Adipocyte (in vitro differentiated cells): ENCODE measurements around the gene CARD11.

Experiments used
- DNase-seq: peaks from one replicate; pipeline ENCODE4 v3.0.0-alpha.2; 2015; ENCODE audit warnings: low read depth
- H3K27me3 ChIP-seq: replicated peaks from 2 replicates; pipeline ENCODE4 v1.7.0; 2013; ENCODE audit warnings: mild to moderate bottlenecking, low read length, moderate library complexity; ENCODE audit not compliant: control insufficient read depth, insufficient read depth
- H3K36me3 ChIP-seq: 2 replicates; pipeline ENCODE4 v1.7.0; 2013; ENCODE audit warnings: low read length, mild to moderate bottlenecking, moderate library complexity; ENCODE audit not compliant: control insufficient read depth, insufficient read depth, severe bottlenecking
- H3K4me1 ChIP-seq: 2 replicates; pipeline ENCODE4 v1.7.0; 2013; ENCODE audit warnings: mild to moderate bottlenecking, low read length, moderate library complexity; ENCODE audit not compliant: control insufficient read depth, insufficient read depth
- H3K4me3 ChIP-seq: 2 replicates; pipeline ENCODE4 v1.7.0; 2013; ENCODE audit warnings: mild to moderate bottlenecking, low read length, moderate library complexity
- H3K9ac ChIP-seq: 2 replicates; pipeline ENCODE4 v1.7.0; 2013; ENCODE audit warnings: mild to moderate bottlenecking, low read length, moderate library complexity
- H3K9me3 ChIP-seq: 2 replicates; pipeline ENCODE4 v1.7.0; 2013; ENCODE audit warnings: mild to moderate bottlenecking, low read length, moderate library complexity; ENCODE audit not compliant: control insufficient read depth

CARD11 gene

GRCh38 chr7:3019801-3020200, 23.9 kb downstream of the CARD11 start:
- no peak overlapping the region for H3K4me3 ChIP-seq

GRCh38 chr7:3013975-3014792, 29.5 kb downstream of the CARD11 start:
- H3K4me3 ChIP-seq: no peak overlapping the region
- H3K27me3 ChIP-seq: no peaks in the 10 kb centered on the region
- no peaks in the 10 kb centered on the region for H3K36me3 ChIP-seq
- H3K9me3 ChIP-seq: peaks cover 9% of the 10 kb centered on the region
- H3K9ac ChIP-seq: no peak overlapping the region
- H3K4me1 ChIP-seq: no peaks in the 10 kb centered on the region
- no peak for DNase-seq

More at GRCh38 chr7:3019801-3020200, 23.9 kb downstream of the CARD11 start:
- Histone ChIP-seq H3K36me3 (no peaks in the 10 kb centered on the region), H3K27me3 (no peaks in the 10 kb centered on the region), H3K9ac (no peak overlapping the region), H3K4me1 (no peaks in the 10 kb centered on the region), H3K9me3 (peaks cover 8% of the 10 kb centered on the region)
- no peak for DNase-seq

GRCh38 chr7:3011211-3011852, 32.3 kb downstream of the CARD11 start:
- DNase-seq: no peak
- Histone ChIP-seq H3K4me3 (no peak overlapping the region), H3K4me1 (no peaks in the 10 kb centered on the region)

DNA sequence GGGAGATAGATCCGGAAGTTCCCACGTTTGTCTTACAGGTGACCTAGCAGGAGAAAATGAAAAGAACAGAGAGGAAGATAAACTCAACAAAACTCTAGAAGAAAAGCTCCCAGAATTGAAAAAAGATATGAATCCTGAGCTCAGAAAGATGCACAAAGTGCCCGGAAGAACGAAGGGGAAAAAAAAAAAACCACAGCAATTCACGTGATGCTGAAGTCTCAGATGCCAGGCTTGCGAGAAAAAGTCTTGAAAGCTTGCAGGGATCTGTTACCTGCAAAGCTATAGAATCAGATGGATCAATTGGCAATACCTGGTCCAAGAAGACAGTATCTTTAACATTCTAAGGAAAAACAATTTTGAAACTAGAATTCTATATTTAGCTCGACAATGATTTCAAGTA, 33.5 kb downstream of the CARD11 start:
- no peak overlapping the region for H3K9ac ChIP-seq
- no peak for DNase-seq

More at GRCh38 chr7:3011211-3011852, 32.3 kb downstream of the CARD11 start:
- Histone ChIP-seq H3K9ac (no peak overlapping the region), H3K27me3 (no peaks in the 10 kb centered on the region), H3K9me3 (peaks cover 9% of the 10 kb centered on the region), H3K36me3 (no peaks in the 10 kb centered on the region)

GRCh38 chr7:3009086-3009485, 34.6 kb downstream of the CARD11 start:
- Histone ChIP-seq H3K4me1 (no peaks in the 10 kb centered on the region), H3K9me3 (peaks cover 9% of the 10 kb centered on the region), H3K36me3 (no peaks in the 10 kb centered on the region), H3K27me3 (no peaks in the 10 kb centered on the region), H3K4me3 (no peak overlapping the region), H3K9ac (no peak overlapping the region)
- no peak for DNase-seq

More for the DNA sequence above, 33.5 kb downstream of the CARD11 start:
- Histone ChIP-seq H3K36me3 (no peaks in the 10 kb centered on the region), H3K4me1 (no peaks in the 10 kb centered on the region), H3K4me3 (no peak overlapping the region), H3K9me3 (peaks cover 9% of the 10 kb centered on the region), H3K27me3 (no peaks in the 10 kb centered on the region)

DNA sequence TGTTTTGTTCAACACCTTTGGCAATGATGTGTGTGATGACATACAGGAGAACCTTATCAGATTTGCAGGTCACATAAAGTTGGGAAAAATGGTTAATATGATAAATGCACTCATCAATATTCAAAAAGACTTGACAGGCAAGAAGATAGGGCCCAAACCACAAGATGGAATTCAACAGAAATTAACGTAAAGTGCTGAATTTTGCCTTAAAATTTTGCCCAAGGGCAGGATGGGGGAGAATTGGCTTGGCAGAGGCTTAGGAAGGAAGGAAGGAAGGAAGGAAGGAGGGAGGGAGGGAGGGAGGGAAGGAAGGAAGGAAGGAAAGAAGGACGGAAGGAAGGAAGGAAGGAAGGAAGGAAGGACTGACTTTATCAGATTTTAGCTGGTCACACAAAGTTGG, 35.3 kb downstream of the CARD11 start:
- no peaks in the 10 kb centered on the region for H3K36me3 ChIP-seq
- no peak for DNase-seq
- no peak overlapping the region for H3K9ac ChIP-seq
- H3K4me3 ChIP-seq: no peak overlapping the region
- H3K27me3 ChIP-seq: no peaks in the 10 kb centered on the region
- H3K4me1 ChIP-seq: no peaks in the 10 kb centered on the region
- peaks cover 8% of the 10 kb centered on the region for H3K9me3 ChIP-seq

DNA sequence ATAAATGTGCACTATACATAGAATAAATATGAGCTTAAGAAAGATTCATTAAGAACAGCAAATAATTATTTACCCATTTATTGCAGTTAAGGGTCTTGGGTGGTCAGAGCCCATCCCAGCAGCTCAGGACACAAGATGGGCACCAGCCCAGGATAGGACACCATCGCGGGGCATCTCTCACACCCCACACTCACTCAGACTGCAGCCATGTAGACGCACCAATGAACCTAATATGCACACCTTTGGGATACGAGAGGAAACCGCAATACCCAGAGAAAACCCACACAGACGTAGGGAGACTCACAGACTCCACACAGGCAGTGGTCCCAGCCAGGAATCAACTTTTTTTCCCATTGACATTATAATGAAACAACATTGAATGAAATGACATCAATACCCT, 36.0 kb downstream of the CARD11 start:
- Histone ChIP-seq H3K9ac (no peak overlapping the region), H3K36me3 (no peaks in the 10 kb centered on the region), H3K9me3 (peaks cover 1% of the 10 kb centered on the region), H3K4me3 (no peak overlapping the region), H3K27me3 (no peaks in the 10 kb centered on the region), H3K4me1 (no peaks in the 10 kb centered on the region)
- no peak for DNase-seq

GRCh38 chr7:3005257-3005656, 38.4 kb downstream of the CARD11 start:
- Histone ChIP-seq H3K27me3 (no peaks in the 10 kb centered on the region), H3K4me3 (no peak overlapping the region), H3K9me3 (no peaks in the 10 kb centered on the region), H3K36me3 (no peaks in the 10 kb centered on the region), H3K4me1 (no peaks in the 10 kb centered on the region), H3K9ac (no peak overlapping the region)
- DNase-seq: no peak

DNA sequence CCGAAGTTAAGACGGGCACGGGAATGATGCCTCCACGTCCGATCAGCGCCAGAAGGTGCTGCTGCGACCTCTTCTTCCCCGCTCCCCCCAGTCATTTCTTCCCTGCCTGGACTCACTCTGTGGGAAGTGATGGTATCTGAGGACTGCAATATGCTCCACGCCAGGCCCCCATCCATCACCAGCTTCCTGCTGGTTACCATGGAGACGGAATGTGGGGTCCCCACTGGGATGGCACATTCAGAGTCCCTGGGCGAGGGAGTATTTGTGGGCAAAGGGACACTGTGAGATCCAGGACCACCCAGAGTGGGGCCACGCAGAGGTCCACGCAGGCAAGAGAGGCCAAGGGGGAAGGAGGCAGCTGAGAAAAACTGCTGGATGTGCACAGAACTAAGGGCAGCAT, 39.7 kb downstream of the CARD11 start:
- no peak overlapping the region for H3K9ac ChIP-seq
- H3K36me3 ChIP-seq: no peaks in the 10 kb centered on the region
- H3K4me1 ChIP-seq: no peaks in the 10 kb centered on the region
- peaks cover 1% of the 10 kb centered on the region for H3K27me3 ChIP-seq
- DNase-seq: no peak
- H3K9me3 ChIP-seq: no peaks in the 10 kb centered on the region
- no peak overlapping the region for H3K4me3 ChIP-seq

DNA sequence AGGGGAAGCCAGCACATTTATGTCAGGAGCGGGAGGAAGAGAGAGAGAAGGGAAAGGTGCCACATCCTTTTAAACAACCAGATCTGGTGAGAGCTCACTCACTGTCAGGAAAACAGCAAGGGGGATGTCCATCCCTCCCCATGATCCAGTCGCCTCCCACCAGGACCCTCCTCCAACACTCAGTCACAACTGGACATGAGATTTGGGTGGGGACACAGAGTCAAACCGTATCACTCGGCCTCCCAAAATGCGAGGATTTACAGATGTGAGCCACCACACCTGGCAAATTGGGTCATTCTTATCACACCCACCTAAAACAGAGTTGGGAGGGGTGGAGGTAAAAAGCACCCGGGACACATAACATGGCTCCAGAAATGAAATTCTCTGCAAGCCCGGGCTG, 41.0 kb downstream of the CARD11 start:
- no peaks in the 10 kb centered on the region for H3K9me3 ChIP-seq
- DNase-seq: no peak
- H3K9ac ChIP-seq: no peak overlapping the region
- peaks cover 2% of the 10 kb centered on the region for H3K27me3 ChIP-seq
- no peak overlapping the region for H3K4me3 ChIP-seq
- H3K36me3 ChIP-seq: no peaks in the 10 kb centered on the region
- H3K4me1 ChIP-seq: no peaks in the 10 kb centered on the region

- Histone ChIP-seq H3K9ac (no peak overlapping the region), H3K36me3 (no peaks in the 10 kb centered on the region), H3K4me1 (no peaks in the 10 kb centered on the region), H3K9me3 (peaks cover 5% of the 10 kb centered on the region), H3K4me3 (no peak overlapping the region), H3K27me3 (peaks cover 2% of the 10 kb centered on the region)
- no peak for DNase-seq
These were observed 43.1 kb downstream of the CARD11 start for GRCh38 chr7:3000566-3000965.
